MCF 10A (cell line): Measurements from ENCODE around the gene NSD1. TPM values are rescaled to one million over a fixed set of nuclear protein-coding genes. Genes with fewer than 3 reads are reported as not detected.

Experiments
- BruUV-seq: library from RNA; stranded (reverse); fragments of 400-500 nt; replicated peaks from 2 replicates; lab custom pipeline; 2021; lab: Mats Ljungman, UMichigan
- CTCF ChIA-PET: fragments of 300-600 bp; sonication (Branson Sonifier 250); formaldehyde crosslinking; extraction: SDS; loops from one replicate; lab custom pipeline; 2021; ENCODE audit warnings: antibody characterized with exemption, inconsistent platforms; lab: Yijun Ruan, JAX
- POLR2A ChIA-PET: fragments of 300-600, 350-650 bp; sonication (Branson Sonifier 250); formaldehyde crosslinking; extraction: SDS; loops from one replicate; lab custom pipeline; 2020; ENCODE audit warnings: antibody characterized with exemption, inconsistent platforms; lab: Yijun Ruan, JAX
- DNase-seq: peaks from one replicate; pipeline ENCODE4 v3.0.0-alpha.2; 2018; ENCODE audit not compliant: unreplicated experiment
- H3K27ac Mint-ChIP-seq: one replicate; pipeline ENCODE4 v1.8.0; 2022; ENCODE audit warnings: mild to moderate bottlenecking, low read depth, mixed read lengths; ENCODE audit not compliant: unreplicated experiment
- H3K27me3 Mint-ChIP-seq: one replicate; pipeline ENCODE4 v1.8.0; 2022; ENCODE audit warnings: mixed read lengths; ENCODE audit not compliant: insufficient read depth, unreplicated experiment
- H3K36me3 Mint-ChIP-seq: one replicate; pipeline ENCODE4 v1.8.0; 2022; ENCODE audit warnings: mild to moderate bottlenecking, moderate library complexity, mixed read lengths; ENCODE audit not compliant: insufficient read depth, unreplicated experiment
- H3K4me1 Mint-ChIP-seq: one replicate; pipeline ENCODE4 v1.8.0; 2022; ENCODE audit warnings: mixed read lengths; ENCODE audit not compliant: insufficient read depth, unreplicated experiment
- H3K4me3 Mint-ChIP-seq: one replicate; pipeline ENCODE4 v1.8.0; 2022; ENCODE audit warnings: mild to moderate bottlenecking, moderate library complexity, mixed read lengths; ENCODE audit not compliant: unreplicated experiment
- H3K9me3 Mint-ChIP-seq: one replicate; pipeline ENCODE4 v1.8.0; 2022; ENCODE audit warnings: mixed read lengths; ENCODE audit not compliant: unreplicated experiment
- intact Hi-C: fragments of 100-400 bp; cut with micrococcal nuclease; formaldehyde crosslinking; loops from 2 replicates; pipeline ENCODE4 v1.14.1; 2022
- total RNA-seq: library from RNA; stranded (reverse); gene quantifications from 2 replicates; pipeline ENCODE4 v1.2.3, GENCODE V29; 2022
- TF ChIP-seq, protein P1 (sequence below): fragments of 200-600 bp; IDR thresholded peaks from one replicate; pipeline ENCODE4 v1.8.0; 2022; ENCODE audit warnings: antibody characterized with exemption, mild to moderate bottlenecking; ENCODE audit not compliant: unreplicated experiment

Gene NSD1
- total RNA-seq, 1 experiment from 2014 or later = 110 TPM

DNA sequence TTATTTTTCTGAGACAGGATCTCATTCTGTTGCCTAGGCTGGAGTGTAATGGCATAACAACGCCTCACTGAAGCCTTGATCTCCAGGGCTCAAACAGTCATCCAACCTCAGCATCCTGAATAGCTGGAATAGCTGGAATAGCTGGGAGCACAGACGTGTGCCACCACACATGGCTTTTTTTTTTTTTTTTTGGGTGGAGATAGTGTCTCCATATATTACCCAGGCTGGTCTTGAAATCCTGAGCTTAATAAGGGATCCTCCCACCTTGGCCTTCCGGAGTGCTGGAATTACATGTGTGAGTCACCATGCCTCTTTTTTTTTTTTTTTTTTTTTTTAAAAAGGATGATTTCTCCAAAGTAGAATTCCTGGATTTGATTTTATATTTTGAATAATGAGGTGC lies 60.7 kb downstream of the NSD1 start:
- Mint-ChIP-seq H3K4me1 (peaks cover 10% of the 10 kb centered on the region), H3K27me3 (no peaks in the 10 kb centered on the region), H3K9me3 (no peaks in the 10 kb centered on the region), H3K36me3 (peaks cover 71% of the 10 kb centered on the region), H3K27ac (no peak overlapping the region), H3K4me3 (no peak overlapping the region)
- TF ChIP-seq, protein P1, sequence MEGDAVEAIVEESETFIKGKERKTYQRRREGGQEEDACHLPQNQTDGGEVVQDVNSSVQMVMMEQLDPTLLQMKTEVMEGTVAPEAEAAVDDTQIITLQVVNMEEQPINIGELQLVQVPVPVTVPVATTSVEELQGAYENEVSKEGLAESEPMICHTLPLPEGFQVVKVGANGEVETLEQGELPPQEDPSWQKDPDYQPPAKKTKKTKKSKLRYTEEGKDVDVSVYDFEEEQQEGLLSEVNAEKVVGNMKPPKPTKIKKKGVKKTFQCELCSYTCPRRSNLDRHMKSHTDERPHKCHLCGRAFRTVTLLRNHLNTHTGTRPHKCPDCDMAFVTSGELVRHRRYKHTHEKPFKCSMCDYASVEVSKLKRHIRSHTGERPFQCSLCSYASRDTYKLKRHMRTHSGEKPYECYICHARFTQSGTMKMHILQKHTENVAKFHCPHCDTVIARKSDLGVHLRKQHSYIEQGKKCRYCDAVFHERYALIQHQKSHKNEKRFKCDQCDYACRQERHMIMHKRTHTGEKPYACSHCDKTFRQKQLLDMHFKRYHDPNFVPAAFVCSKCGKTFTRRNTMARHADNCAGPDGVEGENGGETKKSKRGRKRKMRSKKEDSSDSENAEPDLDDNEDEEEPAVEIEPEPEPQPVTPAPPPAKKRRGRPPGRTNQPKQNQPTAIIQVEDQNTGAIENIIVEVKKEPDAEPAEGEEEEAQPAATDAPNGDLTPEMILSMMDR = no peak
- BruUV-seq = no TSS peak
- CTCF ChIA-PET = interaction anchor here (0.6 to 1.7 kb wide), 5 partner anchors 15 to 743 kb away, joined by 3 to 5 read pairs (median 3); no protein-coding TSS in a partner anchor
- POLR2A ChIA-PET = interaction anchor here (1.0 to 2.0 kb wide), 6 partner anchors 12 to 352 kb away, joined by 3 to 4 read pairs (median 3); no protein-coding TSS in a partner anchor
- peak; percentile 94 for DNase-seq
- intact Hi-C loops = no loop called here

DNA sequence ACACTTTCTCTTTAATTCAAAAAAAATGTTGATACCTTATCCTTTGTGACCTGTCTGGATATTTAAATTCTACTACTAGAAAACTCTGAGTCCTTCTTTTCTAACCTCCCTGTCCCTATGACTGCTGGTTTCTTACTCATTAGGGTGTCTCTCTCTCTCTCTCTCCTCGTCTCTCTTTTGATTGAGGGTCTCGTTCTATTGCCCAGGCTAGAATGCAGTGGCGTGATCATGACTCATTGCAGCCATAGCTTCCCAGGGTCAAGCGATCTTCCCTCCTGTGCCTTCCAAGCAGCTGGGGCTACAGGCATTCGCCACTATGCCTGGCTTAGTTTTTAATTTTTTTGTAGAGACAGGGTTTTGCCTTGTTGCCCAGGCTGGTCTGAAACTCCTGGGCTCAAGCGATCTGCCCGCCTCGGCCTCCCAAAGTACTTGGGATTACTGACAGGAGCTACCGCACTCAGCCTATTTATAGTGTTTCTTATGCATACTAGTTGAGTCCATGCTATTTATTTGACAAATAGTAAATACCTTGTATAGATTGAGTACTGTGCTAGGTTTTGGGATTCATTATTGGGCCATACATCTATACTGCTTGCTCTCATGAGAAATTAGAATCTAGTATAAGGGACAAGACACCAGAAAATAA lies 61.9 kb downstream of the NSD1 start:
- ChIA-PET CTCF (interaction anchor here (0.6 to 0.7 kb wide), 2 partner anchors 59 to 82 kb away, joined by 4 to 5 read pairs; no protein-coding TSS in a partner anchor), POLR2A (interaction anchor here (1.1 kb wide), 1 partner anchor 42 kb away, joined by 4 read pairs; no protein-coding TSS in a partner anchor)
- no TSS peak for BruUV-seq
- TF ChIP-seq, protein P1 = no peak
- Mint-ChIP-seq H3K9me3 (no peaks in the 10 kb centered on the region), H3K27ac (peak overlapping the region; percentile 61), H3K4me3 (no peak overlapping the region), H3K27me3 (no peaks in the 10 kb centered on the region), H3K4me1 (peaks cover 12% of the 10 kb centered on the region), H3K36me3 (peaks cover 75% of the 10 kb centered on the region)
- intact Hi-C loops = no loop called here
- DNase-seq = no peak

DNA sequence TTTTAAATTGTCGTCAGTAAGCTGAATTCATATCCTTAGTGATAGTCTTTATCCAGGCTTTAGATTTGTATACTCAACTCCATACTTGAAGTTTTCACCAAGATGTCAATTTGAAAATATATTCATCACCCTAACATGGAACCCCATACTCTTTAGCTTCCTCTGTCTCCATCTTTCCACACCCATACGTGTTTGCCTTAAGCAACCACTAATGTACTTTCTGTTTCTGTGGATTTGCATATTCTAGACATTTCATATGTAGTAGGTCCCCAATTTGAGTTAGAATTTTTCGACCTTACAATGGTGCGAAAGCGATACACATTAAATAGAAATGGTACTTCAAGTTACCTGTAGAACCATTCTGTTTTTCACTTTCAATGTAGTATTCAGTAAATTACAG lies 65.2 kb downstream of the NSD1 start:
- Mint-ChIP-seq H3K4me3 (no peak overlapping the region), H3K4me1 (peaks cover 17% of the 10 kb centered on the region), H3K9me3 (no peaks in the 10 kb centered on the region), H3K27me3 (no peaks in the 10 kb centered on the region), H3K36me3 (peaks cover 83% of the 10 kb centered on the region), H3K27ac (no peak overlapping the region)
- DNase-seq = no peak
- no TSS peak for BruUV-seq
- POLR2A ChIA-PET = interaction anchor here (0.6 kb wide), 1 partner anchor 17 kb away, joined by 3 read pairs; no protein-coding TSS in a partner anchor
- CTCF ChIA-PET = interaction anchor here (0.6 to 1.0 kb wide), 2 partner anchors 10 to 87 kb away, joined by 3 to 4 read pairs; no protein-coding TSS in a partner anchor
- TF ChIP-seq, protein P1 = no peak
- intact Hi-C loops = no loop called here

DNA sequence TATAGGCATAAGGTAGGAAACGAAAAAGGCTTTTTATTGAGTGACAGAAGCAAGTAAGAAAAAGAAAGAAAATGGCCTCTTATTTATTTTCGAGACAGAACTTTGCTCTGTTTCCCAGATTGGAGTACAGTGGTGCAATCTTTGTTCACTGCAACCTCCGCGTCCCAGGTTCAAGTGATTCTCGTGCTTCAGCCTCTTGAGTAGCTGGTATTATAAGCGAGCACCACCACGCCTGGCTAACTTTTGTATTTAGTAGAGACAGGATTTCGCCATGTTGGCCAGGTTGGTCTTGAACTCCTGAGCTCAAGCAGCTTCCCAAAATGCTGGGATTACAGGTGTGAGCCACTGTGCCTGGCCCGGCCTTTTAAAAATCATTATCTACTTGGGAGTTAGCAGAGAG lies 70.7 kb downstream of the NSD1 start:
- ChIA-PET CTCF (interaction anchor here (1.7 kb wide), 1 partner anchor 51 kb away, joined by 4 read pairs; no protein-coding TSS in a partner anchor), POLR2A (interaction anchor here (0.7 to 1.4 kb wide), 3 partner anchors 11 to 46 kb away, joined by 3 to 5 read pairs (median 3); no protein-coding TSS in a partner anchor)
- TSS peak; percentile 18 for BruUV-seq
- Mint-ChIP-seq H3K9me3 (no peaks in the 10 kb centered on the region), H3K4me1 (peaks cover 7% of the 10 kb centered on the region), H3K36me3 (peaks cover 100% of the 10 kb centered on the region), H3K4me3 (no peak overlapping the region), H3K27ac (no peak overlapping the region), H3K27me3 (no peaks in the 10 kb centered on the region)
- TF ChIP-seq, protein P1 = no peak
- intact Hi-C loops = no loop called here
- no peak for DNase-seq
